GM18868 (cell line): ENCODE measurements around the gene C21orf58.

Source experiments
- ATAC-seq: cut with Tn5 transposase; IDR thresholded peaks from one replicate; pipeline ENCODE4 v1.9.1; 2021; ENCODE audit warnings: mild to moderate bottlenecking, moderate library complexity; ENCODE audit not compliant: unreplicated experiment

Gene C21orf58

GRCh38 chr21:46297338-46298271, 26.1 kb downstream of the C21orf58 start:
- ATAC-seq, result no peak

GRCh38 chr21:46295996-46296752, 27.5 kb downstream of the C21orf58 start:
- no peak for ATAC-seq

GRCh38 chr21:46295177-46295770, 28.4 kb downstream of the C21orf58 start:
- no peak for ATAC-seq

GRCh38 chr21:46294647-46295176, 29.0 kb downstream of the C21orf58 start:
- no peak for ATAC-seq

- ATAC-seq, result no peak
Measured at GRCh38 chr21:46291561-46291960, 32.1 kb downstream of the C21orf58 start.

GRCh38 chr21:46289655-46290179, 34.0 kb downstream of the C21orf58 start:
- ATAC-seq, result no peak

GRCh38 chr21:46287541-46287940, 36.1 kb downstream of the C21orf58 start:
- ATAC-seq, result no peak

GRCh38 chr21:46286648-46287002, 37.0 kb downstream of the C21orf58 start:
- peak; percentile 6 for ATAC-seq

- peak; percentile 83 for ATAC-seq
Measured at GRCh38 chr21:46285761-46286647, 37.7 kb downstream of the C21orf58 start, which contains the start of gene YBEY. Gene YBEY, plus strand, starts transcription at chr21:46286342. Its CDS starts 572 bp downstream, at chr21:46286914.

GRCh38 chr21:46285206-46285661, 38.4 kb downstream of the C21orf58 start, which contains the start of gene MCM3AP:
Gene MCM3AP, minus strand, starts transcription at chr21:46285611. Its CDS starts 325 bp downstream, at chr21:46285286.
- no peak for ATAC-seq

- ATAC-seq, result no peak
Measured at GRCh38 chr21:46284733-46285132, 38.9 kb downstream of the C21orf58 start.

GRCh38 chr21:46284077-46284644, 39.5 kb downstream of the C21orf58 start:
- no peak for ATAC-seq

- no peak for ATAC-seq
Measured at GRCh38 chr21:46274797-46275390, 48.8 kb downstream of the C21orf58 start.

GRCh38 chr21:46273341-46273740, 50.3 kb downstream of the C21orf58 start:
- no peak for ATAC-seq

GRCh38 chr21:46269466-46269865, 54.2 kb downstream of the C21orf58 start:
- ATAC-seq, result no peak

- no peak for ATAC-seq
Measured at GRCh38 chr21:46268371-46268770, 55.3 kb downstream of the C21orf58 start.

GRCh38 chr21:46266946-46267345, 56.7 kb downstream of the C21orf58 start:
- no peak for ATAC-seq

GRCh38 chr21:46265736-46266525, 57.7 kb downstream of the C21orf58 start:
- ATAC-seq, result no peak
